GM10248 (cell line): ENCODE data around the gene APOL2.

ENCODE experiments used
- CTCF ChIA-PET: fragments of 300-600 bp; sonication (Branson Sonifier 250); formaldehyde crosslinking; extraction: SDS; loops from one replicate; lab custom pipeline; 2021; ENCODE audit warnings: antibody characterized with exemption; lab: Yijun Ruan, JAX
- POLR2A ChIA-PET: fragments of 350-650 bp; sonication (Branson Sonifier 250); formaldehyde crosslinking; extraction: SDS; loops from one replicate; lab custom pipeline; 2020; ENCODE audit warnings: antibody characterized with exemption; lab: Yijun Ruan, JAX
- DNase-seq: peaks from one replicate; pipeline ENCODE4 v3.0.0; 2012; ENCODE audit errors: extremely low spot score
- CTCF ChIP-seq: IDR thresholded peaks from 2 replicates; pipeline ENCODE4 v1.5.1; 2012; ENCODE audit warnings: mild to moderate bottlenecking, low read depth; ENCODE audit errors: extremely low read depth, missing control alignments, control extremely low read depth

APOL2 gene

GRCh38 chr22:36285017-36285416 is 45.7 kb upstream of the APOL2 start:
- no peak for TF ChIP-seq CTCF
- CTCF ChIA-PET: interaction anchor here (0.8 to 6.8 kb wide), 11 partner anchors 8 to 220 kb away, joined by 3 to 84 read pairs (median 8); partner anchors contain the start of gene APOL2
- DNase-seq: no peak
- POLR2A ChIA-PET: no interaction called here

DNA sequence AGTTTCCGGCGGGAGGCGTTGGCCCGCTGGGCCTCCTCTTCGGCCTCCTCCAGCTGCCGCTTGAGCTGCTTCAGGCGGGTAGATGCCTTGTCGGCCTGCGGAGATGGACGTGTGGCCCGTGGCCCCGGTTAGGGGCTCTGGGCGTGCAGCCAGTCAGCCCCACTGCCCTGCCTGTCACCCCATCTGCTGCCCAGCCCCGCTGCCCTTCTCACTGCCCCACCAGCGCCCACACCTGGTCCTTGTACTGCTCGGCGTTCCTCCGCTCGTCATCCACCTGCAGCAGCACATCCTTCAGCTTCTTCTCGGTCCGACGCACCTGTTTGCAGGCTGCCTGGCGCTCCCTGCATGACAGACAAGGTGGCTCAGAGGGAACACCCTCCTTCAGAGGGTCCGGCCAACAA is 44.8 kb upstream of the APOL2 start:
- no peak for TF ChIP-seq CTCF
- DNase-seq: no peak
- CTCF ChIA-PET: interaction anchor here (1.5 to 6.8 kb wide), 3 partner anchors 9 to 187 kb away, joined by 4 to 84 read pairs (median 14); no protein-coding TSS in a partner anchor
- POLR2A ChIA-PET: no interaction called here

GRCh38 chr22:36282328-36282831 is 43.1 kb upstream of the APOL2 start:
- DNase-seq: no peak
- no peak for TF ChIP-seq CTCF
- CTCF ChIA-PET: interaction anchor here (1.4 to 2.6 kb wide), 2 partner anchors 11 to 19 kb away, joined by 5 to 15 read pairs; no protein-coding TSS in a partner anchor
- POLR2A ChIA-PET: no interaction called here

- no peak for DNase-seq
- TF ChIP-seq CTCF: no peak
- POLR2A ChIA-PET: no interaction called here
- CTCF ChIA-PET: interaction anchor here (1.3 to 2.6 kb wide), 4 partner anchors 11 to 87 kb away, joined by 3 to 15 read pairs (median 6); no protein-coding TSS in a partner anchor
Measured at GRCh38 chr22:36281781-36282327, 42.5 kb upstream of the APOL2 start.

GRCh38 chr22:36280379-36280778 is 41.1 kb upstream of the APOL2 start:
- ChIA-PET POLR2A (no interaction called here), CTCF (interaction anchor here (0.8 to 2.6 kb wide), 5 partner anchors 9 to 86 kb away, joined by 3 to 15 read pairs (median 7); partner anchors contain the start of gene APOL2)
- no peak for DNase-seq
- TF ChIP-seq CTCF: no peak

DNA sequence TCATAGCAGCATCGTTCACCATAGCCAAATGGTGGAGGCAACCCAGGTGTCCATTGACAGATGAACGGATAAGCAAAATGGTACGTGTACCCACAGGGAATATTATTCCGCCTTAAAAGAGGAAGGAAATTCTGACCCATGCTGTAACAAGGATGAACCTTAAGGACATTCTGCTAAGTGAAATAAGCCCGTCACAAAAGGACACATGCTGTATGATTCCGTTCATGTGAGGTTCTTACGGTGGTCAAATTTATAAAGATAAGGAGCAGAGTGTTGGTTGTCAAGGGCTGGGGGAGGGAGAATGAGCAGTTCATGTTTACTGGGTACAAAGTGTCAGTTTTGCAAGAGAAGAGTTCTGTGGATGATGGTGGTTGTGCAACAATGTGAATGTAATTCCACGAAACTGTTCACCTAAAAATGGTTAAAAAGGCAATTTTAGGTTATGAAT is 39.9 kb upstream of the APOL2 start:
- no peak for DNase-seq
- ChIA-PET POLR2A (no interaction called here), CTCF (interaction anchor here (1.0 to 9.1 kb wide), 10 partner anchors 8 to 191 kb away, joined by 3 to 84 read pairs (median 8); no protein-coding TSS in a partner anchor)
- TF ChIP-seq CTCF: no peak
